Liver (tissue), 9 donors: ENCODE measurements around the gene P3H2. TPM values are rescaled to one million over a fixed set of nuclear protein-coding genes. Genes with fewer than 3 reads are reported as not detected.
"Not testable (repeated sequence)": the region's sequence is repeated elsewhere in the genome, so short reads cannot be mapped to it uniquely, and the experiment has no call there.

Experiments
- DNase-seq: peaks from one replicate; pipeline ENCODE4 v3.0.0-alpha.2; 2017; ENCODE audit warnings: low spot score
- H3K27ac ChIP-seq, 2 donors: one replicate each; pipeline ENCODE4 v1.7.0; 2013; ENCODE audit warnings: inconsistent platforms in 2 of 2, low read length in 2 of 2, control low read depth in 1 of 2, low read depth in 1 of 2, mild to moderate bottlenecking in 1 of 2
- H3K27me3 ChIP-seq, 4 donors: one replicate each; pipeline versions ENCODE4 v1.6.1 to v1.7.0; 2013; ENCODE audit warnings: low read length in 3 of 4, inconsistent platforms in 1 of 4, mild to moderate bottlenecking in 1 of 4, moderate library complexity in 1 of 4; ENCODE audit not compliant: control insufficient read depth in 4 of 4, insufficient read depth in 4 of 4
- H3K36me3 ChIP-seq, 4 donors: one replicate each; pipeline versions ENCODE4 v1.6.1 to v1.7.0; 2013; ENCODE audit warnings: low read length in 3 of 4, mild to moderate bottlenecking in 3 of 4, low read depth in 1 of 4, moderate library complexity in 1 of 4; ENCODE audit not compliant: control insufficient read depth in 4 of 4, insufficient read depth in 3 of 4
- H3K4me1 ChIP-seq, 4 donors: one replicate each; pipeline versions ENCODE4 v1.6.1 to v1.7.0; 2013; ENCODE audit warnings: low read length in 3 of 4, mild to moderate bottlenecking in 3 of 4, moderate library complexity in 1 of 4; ENCODE audit not compliant: control insufficient read depth in 4 of 4, insufficient read depth in 4 of 4
- H3K4me3 ChIP-seq, 3 donors: one replicate each; pipeline versions ENCODE4 v1.6.1 to v1.7.0; 2013; ENCODE audit warnings: low read length in 3 of 3, control low read depth in 1 of 3, low read depth in 1 of 3, mild to moderate bottlenecking in 1 of 3
- H3K9ac ChIP-seq, 2 donors: one replicate each; pipeline ENCODE4 v1.7.0; 2013; ENCODE audit warnings: low read length in 2 of 2, mild to moderate bottlenecking in 2 of 2, moderate library complexity in 2 of 2, control low read depth in 1 of 2, low read depth in 1 of 2
- H3K9me3 ChIP-seq, 4 donors: one replicate each; pipeline versions ENCODE4 v1.6.1 to v1.7.0; 2013; ENCODE audit warnings: low read length in 3 of 4; ENCODE audit not compliant: control insufficient read depth in 4 of 4
- EGR1 ChIP-seq, 2 donors: IDR thresholded peaks; 2 replicates each; pipeline ENCODE4 v1.6.1; 2016 to 2018; ENCODE audit warnings: antibody characterized with exemption in 2 of 2, low read depth in 2 of 2
- FOXA1 ChIP-seq: IDR thresholded peaks from 2 replicates; pipeline ENCODE4 v1.6.1; 2016; ENCODE audit warnings: antibody characterized with exemption
- FOXA2 ChIP-seq: IDR thresholded peaks from 2 replicates; pipeline ENCODE4 v1.6.1; 2016; ENCODE audit warnings: antibody characterized with exemption
- GABPA ChIP-seq, 2 donors: IDR thresholded peaks in 1 of 2; conservative IDR thresholded peaks in 1 of 2; 2 replicates each; pipeline ENCODE4 v1.6.1; 2016; ENCODE audit warnings: antibody characterized with exemption in 2 of 2, mild to moderate bottlenecking in 1 of 2, moderate library complexity in 1 of 2
- HNF4A ChIP-seq, 2 donors: conservative IDR thresholded peaks; 2 replicates each; pipeline ENCODE4 v1.6.1; 2016; ENCODE audit warnings: antibody characterized with exemption in 2 of 2, mild to moderate bottlenecking in 2 of 2
- JUND ChIP-seq, 2 donors: IDR thresholded peaks; 2 replicates each; pipeline ENCODE4 v1.6.1; 2016; ENCODE audit warnings: antibody characterized with exemption in 2 of 2
- NR2F2 ChIP-seq: IDR thresholded peaks from 2 replicates; pipeline ENCODE4 v1.6.1; 2016; ENCODE audit warnings: antibody characterized with exemption
- REST ChIP-seq: IDR thresholded peaks from 2 replicates; pipeline ENCODE4 v1.6.1; 2016; ENCODE audit warnings: antibody characterized with exemption, mild to moderate bottlenecking
- TAF1 ChIP-seq: conservative IDR thresholded peaks from 2 replicates; pipeline ENCODE4 v1.6.1; 2016; ENCODE audit warnings: antibody characterized with exemption, mild to moderate bottlenecking
- YY1 ChIP-seq: IDR thresholded peaks from 2 replicates; pipeline ENCODE4 v1.6.1; 2016; ENCODE audit warnings: antibody characterized with exemption, mild to moderate bottlenecking
- WGBS: extraction: QIAGEN DNeasy Blood & Tissue Kit; methylation state at CpG from one replicate; pipeline ENCODE4 v1.1.7; 2013; 5-methylcytosine and 5-hydroxymethylcytosine counted together
- polyA plus RNA-seq, 2 donors: library from polyadenylated mRNA; stranded (reverse) in 1 of 2; unstranded in 1 of 2; fragments of 200-250 nt in 1 of 2; fragments of >200 nt in 1 of 2; fragmentation: Nextera tagmentation in 1 of 2; extraction: Ambion mirVana in 1 of 2; gene quantifications; one replicate each; pipeline versions ENCODE4 v1.2.1 to v1.2.3, GENCODE V29; 2013 to 2015
- total RNA-seq, 2 donors: library from RNA; depleted of rRNA; stranded (reverse); fragments of >200 nt; gene quantifications; one replicate each; pipeline ENCODE4 v1.2.3, GENCODE V29; 2014
- TF ChIP-seq, protein P1 (sequence below): IDR thresholded peaks from 2 replicates; pipeline ENCODE4 v1.6.1; 2016; ENCODE audit warnings: antibody characterized with exemption
- TF ChIP-seq, protein P2 (sequence below): IDR thresholded peaks from 2 replicates; pipeline ENCODE4 v1.6.1; 2016; ENCODE audit warnings: antibody characterized with exemption
- donor health status: healthy.
- donor health status: healthy.
- donor health status: healthy.
- donor health status: healthy.
- donor health status: healthy.

P3H2 gene
- total and polyA plus RNA-seq, 4 donors: 1.9 to 6.9 (median 4.1) TPM

GRCh38 chr3:190162013-190162412 is 41.3 kb upstream of the P3H2 start:
- H3K36me3 ChIP-seq, H3K4me1 ChIP-seq, H3K9me3 ChIP-seq, H3K27me3 ChIP-seq, H3K4me3 ChIP-seq, H3K9ac ChIP-seq, H3K27ac ChIP-seq, DNase-seq: not testable (repeated sequence)
- 91% methylated on average over 9 of the region's 9 CpGs for WGBS

DNA sequence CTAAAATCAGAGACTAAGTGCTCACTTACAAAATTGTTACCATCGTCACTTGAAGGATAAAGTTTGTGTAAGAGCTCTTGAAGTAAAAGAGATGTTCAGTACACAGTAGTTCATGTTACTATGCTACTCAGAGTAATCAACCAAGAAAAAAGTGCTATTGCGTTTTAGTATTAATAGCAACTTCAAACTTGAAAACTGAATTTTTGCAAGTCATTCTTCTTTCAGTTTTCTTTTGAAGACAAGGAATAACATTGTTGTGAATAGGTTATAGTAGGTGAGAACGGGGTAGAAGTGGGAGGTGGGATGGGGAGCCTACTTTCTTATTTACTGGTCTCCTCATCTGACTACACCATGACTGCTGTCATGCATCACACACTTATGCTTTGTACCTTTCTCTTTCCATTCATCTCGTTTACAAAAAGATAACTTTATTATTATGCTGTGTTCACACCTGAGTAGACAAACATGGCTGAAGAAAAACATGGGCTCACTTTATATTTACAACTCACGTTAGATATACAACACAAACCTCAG is 39.3 kb upstream of the P3H2 start:
- no peaks in the 10 kb centered on the region for H3K36me3 ChIP-seq
- no peaks in the 10 kb centered on the region for H3K9me3 ChIP-seq
- 78% methylated on average over 5 of the region's 5 CpGs for WGBS
- no peak overlapping the region for H3K27ac ChIP-seq
- TF ChIP-seq GABPA (IDR thresholded peaks at IDR 0.05 in 1 of 2, conservative IDR thresholded peaks at IDR 0.05 in 1 of 2) (no peak), TAF1 (no peak), NR2F2 (no peak), EGR1 (IDR thresholded peaks at IDR 0.05; ENCODE audit: low read depth in 2 of 2) (no peak)
- no peak for DNase-seq
- H3K4me1 ChIP-seq: no peaks in the 10 kb centered on the region
- H3K4me3 ChIP-seq: no peak overlapping the region
- no peak overlapping the region for H3K9ac ChIP-seq
- H3K27me3 ChIP-seq: no peaks in the 10 kb centered on the region

- Histone ChIP-seq H3K9ac (no peak overlapping the region), H3K4me1 (no peaks in the 10 kb centered on the region), H3K4me3 (no peak overlapping the region), H3K27me3 (no peaks in the 10 kb centered on the region), H3K36me3 (no peaks in the 10 kb centered on the region), H3K27ac (no peak overlapping the region), H3K9me3 (no peaks in the 10 kb centered on the region)
- TF ChIP-seq YY1 (no peak), FOXA1 (no peak), GABPA (IDR thresholded peaks at IDR 0.05 in 1 of 2, conservative IDR thresholded peaks at IDR 0.05 in 1 of 2) (no peak), JUND (IDR thresholded peaks at IDR 0.05) (no peak), HNF4A (conservative IDR thresholded peaks at IDR 0.05) (no peak), REST (no peak), TAF1 (no peak), EGR1 (IDR thresholded peaks at IDR 0.05; ENCODE audit: low read depth in 2 of 2) (no peak), FOXA2 (no peak)
- TF ChIP-seq, protein P1, sequence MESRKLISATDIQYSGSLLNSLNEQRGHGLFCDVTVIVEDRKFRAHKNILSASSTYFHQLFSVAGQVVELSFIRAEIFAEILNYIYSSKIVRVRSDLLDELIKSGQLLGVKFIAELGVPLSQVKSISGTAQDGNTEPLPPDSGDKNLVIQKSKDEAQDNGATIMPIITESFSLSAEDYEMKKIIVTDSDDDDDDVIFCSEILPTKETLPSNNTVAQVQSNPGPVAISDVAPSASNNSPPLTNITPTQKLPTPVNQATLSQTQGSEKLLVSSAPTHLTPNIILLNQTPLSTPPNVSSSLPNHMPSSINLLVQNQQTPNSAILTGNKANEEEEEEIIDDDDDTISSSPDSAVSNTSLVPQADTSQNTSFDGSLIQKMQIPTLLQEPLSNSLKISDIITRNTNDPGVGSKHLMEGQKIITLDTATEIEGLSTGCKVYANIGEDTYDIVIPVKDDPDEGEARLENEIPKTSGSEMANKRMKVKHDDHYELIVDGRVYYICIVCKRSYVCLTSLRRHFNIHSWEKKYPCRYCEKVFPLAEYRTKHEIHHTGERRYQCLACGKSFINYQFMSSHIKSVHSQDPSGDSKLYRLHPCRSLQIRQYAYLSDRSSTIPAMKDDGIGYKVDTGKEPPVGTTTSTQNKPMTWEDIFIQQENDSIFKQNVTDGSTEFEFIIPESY: no peak
- TF ChIP-seq, protein P2, sequence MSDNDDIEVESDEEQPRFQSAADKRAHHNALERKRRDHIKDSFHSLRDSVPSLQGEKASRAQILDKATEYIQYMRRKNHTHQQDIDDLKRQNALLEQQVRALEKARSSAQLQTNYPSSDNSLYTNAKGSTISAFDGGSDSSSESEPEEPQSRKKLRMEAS: no peak
- DNase-seq: no peak
- WGBS: 62% methylated on average over 2 of the region's 2 CpGs
Measured at GRCh38 chr3:190158261-190158660, 37.6 kb upstream of the P3H2 start.
